Smooth muscle cell (in vitro differentiated cells): ENCODE data around the gene SLC5A8. TPM values are rescaled to one million over a fixed set of nuclear protein-coding genes. Genes with fewer than 3 reads are reported as not detected.

Experiments used
- DNase-seq: peaks from one replicate; lab custom pipeline; 2025; ENCODE audit not compliant: unreplicated experiment; lab: John Stamatoyannopoulos, UW
- H2AFZ ChIP-seq: fragments of 200-600 bp; sonication (generic); 2 replicates; pipeline ENCODE4 v1.6.0; 2016; ENCODE audit warnings: antibody characterized with exemption, low read depth, mild to moderate bottlenecking
- H3F3A ChIP-seq: fragments of 200-600 bp; sonication (generic); 2 replicates; pipeline ENCODE4 v1.6.0; 2017; ENCODE audit warnings: antibody characterized with exemption, low read depth
- H3K27ac ChIP-seq: fragments of 200-600 bp; sonication (generic); 2 replicates; pipeline ENCODE4 v1.5.1; 2016; ENCODE audit warnings: low read depth, mild to moderate bottlenecking
- H3K27me3 ChIP-seq: fragments of 200-600 bp; sonication (generic); 2 replicates; pipeline ENCODE4 v1.6.1; 2016; ENCODE audit warnings: low read depth, mild to moderate bottlenecking
- H3K36me3 ChIP-seq: fragments of 200-600 bp; sonication (generic); 2 replicates; pipeline ENCODE4 v1.5.1; 2016; ENCODE audit warnings: low read depth
- H3K4me1 ChIP-seq: fragments of 200-600 bp; sonication (generic); 2 replicates; pipeline ENCODE4 v1.5.1; 2016; ENCODE audit warnings: low read depth
- H3K4me2 ChIP-seq: fragments of 200-600 bp; sonication (generic); 2 replicates; pipeline ENCODE4 v1.6.0; 2016; ENCODE audit warnings: mild to moderate bottlenecking
- H3K4me3 ChIP-seq: fragments of 200-600 bp; sonication (generic); 2 replicates; pipeline ENCODE4 v1.5.1; 2016; ENCODE audit warnings: mild to moderate bottlenecking
- H3K79me2 ChIP-seq: fragments of 200-600 bp; sonication (generic); 2 replicates; pipeline ENCODE4 v1.6.0; 2016; ENCODE audit warnings: low read depth, mild to moderate bottlenecking
- H3K9ac ChIP-seq: fragments of 200-600 bp; sonication (generic); 2 replicates; pipeline ENCODE4 v1.6.0; 2016; ENCODE audit warnings: low read depth
- H3K9me3 ChIP-seq: fragments of 200-600 bp; sonication (generic); replicated peaks from 2 replicates; pipeline ENCODE4 v1.5.1; 2016; ENCODE audit warnings: low read depth
- H4K20me1 ChIP-seq: fragments of 200-600 bp; sonication (generic); 2 replicates; pipeline ENCODE4 v1.6.0; 2016; ENCODE audit warnings: low read depth
- CTCF ChIP-seq: fragments of 200-600 bp; sonication (generic); IDR thresholded peaks from 2 replicates; pipeline ENCODE4 v1.5.1; 2017; ENCODE audit warnings: borderline replicate concordance, mild to moderate bottlenecking, antibody characterized with exemption; ENCODE audit not compliant: insufficient read depth, poor library complexity, severe bottlenecking
- WGBS: methylation state at CpG from one replicate; pipeline ENCODE4 v1.1.7; 2016; ENCODE audit warnings: low lambda C conversion rate; 5-methylcytosine and 5-hydroxymethylcytosine counted together
- polyA plus RNA-seq: library from polyadenylated mRNA; unstranded; fragments of >200 nt; fragmentation: Nextera tagmentation; extraction: Ambion mirVana; gene quantifications from 2 replicates; pipeline ENCODE4 v1.2.1, GENCODE V29; 2016
- total RNA-seq: library from RNA; depleted of rRNA; stranded (reverse); fragments of >200 nt; gene quantifications from 2 replicates; pipeline ENCODE4 v1.2.3, GENCODE V29; 2014

Gene SLC5A8
- total and polyA plus RNA-seq, 2 experiments from 2014 or later, result not detected

- no peaks in the 10 kb centered on the region for H3K27me3 ChIP-seq
- WGBS, result 96% methylated on average over 2 of the region's 2 CpGs
- no peak overlapping the region for H3K27ac ChIP-seq
- no peak for TF ChIP-seq CTCF
- no peaks in the 10 kb centered on the region for H4K20me1 ChIP-seq
- no peaks in the 10 kb centered on the region for H3K4me1 ChIP-seq
- peaks cover 8% of the 10 kb centered on the region for H3K36me3 ChIP-seq
- H3K9ac ChIP-seq, result no peak overlapping the region
- H2AFZ ChIP-seq, result no peak overlapping the region
- H3K79me2 ChIP-seq, result no peaks in the 10 kb centered on the region
- no peak overlapping the region for H3K4me2 ChIP-seq
- no peak for DNase-seq
- H3K4me3 ChIP-seq, result no peak overlapping the region
- H3F3A ChIP-seq, result no peaks in the 10 kb centered on the region
- no peaks in the 10 kb centered on the region for H3K9me3 ChIP-seq
Measured at GRCh38 chr12:101117842-101118241, 92.2 kb downstream of the SLC5A8 start.

- H3K9ac ChIP-seq, result no peak overlapping the region
- H3K9me3 ChIP-seq, result no peaks in the 10 kb centered on the region
- no peak for DNase-seq
- H3K4me1 ChIP-seq, result no peaks in the 10 kb centered on the region
- H3K36me3 ChIP-seq, result peaks cover 8% of the 10 kb centered on the region
- H3K27ac ChIP-seq, result no peak overlapping the region
- H3K27me3 ChIP-seq, result no peaks in the 10 kb centered on the region
- H3F3A ChIP-seq, result no peaks in the 10 kb centered on the region
- no peaks in the 10 kb centered on the region for H4K20me1 ChIP-seq
- H3K4me3 ChIP-seq, result no peak overlapping the region
- no peak overlapping the region for H2AFZ ChIP-seq
- no peak for TF ChIP-seq CTCF
- WGBS, result 97% methylated on average over 4 of the region's 4 CpGs
- H3K79me2 ChIP-seq, result no peaks in the 10 kb centered on the region
- H3K4me2 ChIP-seq, result no peak overlapping the region
Measured at GRCh38 chr12:101116911-101117310, 93.1 kb downstream of the SLC5A8 start.

- no peak overlapping the region for H3K27ac ChIP-seq
- no peak overlapping the region for H3K9ac ChIP-seq
- H3K79me2 ChIP-seq, result no peaks in the 10 kb centered on the region
- 98% methylated on average over 2 of the region's 2 CpGs for WGBS
- no peaks in the 10 kb centered on the region for H3K4me1 ChIP-seq
- H3K9me3 ChIP-seq, result no peaks in the 10 kb centered on the region
- no peaks in the 10 kb centered on the region for H3K36me3 ChIP-seq
- no peaks in the 10 kb centered on the region for H3K27me3 ChIP-seq
- no peak overlapping the region for H2AFZ ChIP-seq
- DNase-seq, result no peak
- H3F3A ChIP-seq, result no peaks in the 10 kb centered on the region
- no peaks in the 10 kb centered on the region for H4K20me1 ChIP-seq
- no peak overlapping the region for H3K4me3 ChIP-seq
- TF ChIP-seq CTCF, result no peak
- no peak overlapping the region for H3K4me2 ChIP-seq
Measured at GRCh38 chr12:101115326-101115725, 94.7 kb downstream of the SLC5A8 start.

- H3K4me3 ChIP-seq, result no peak overlapping the region
- H3K9me3 ChIP-seq, result no peaks in the 10 kb centered on the region
- WGBS, result 85% methylated on average over 2 of the region's 2 CpGs
- H3K4me1 ChIP-seq, result no peaks in the 10 kb centered on the region
- no peak for DNase-seq
- H4K20me1 ChIP-seq, result no peaks in the 10 kb centered on the region
- H3K27me3 ChIP-seq, result no peaks in the 10 kb centered on the region
- no peaks in the 10 kb centered on the region for H3K36me3 ChIP-seq
- H2AFZ ChIP-seq, result no peak overlapping the region
- H3K9ac ChIP-seq, result no peak overlapping the region
- no peaks in the 10 kb centered on the region for H3F3A ChIP-seq
- H3K79me2 ChIP-seq, result no peaks in the 10 kb centered on the region
- H3K4me2 ChIP-seq, result no peak overlapping the region
- no peak overlapping the region for H3K27ac ChIP-seq
- TF ChIP-seq CTCF, result no peak
Measured at GRCh38 chr12:101111441-101111840, 98.6 kb downstream of the SLC5A8 start.
